WTC11 (cell line): ENCODE data around the gene TEKTIP1.

ENCODE experiments used
- JUN ChIP-seq: sonication (generic); formaldehyde crosslinking; IDR thresholded peaks from 2 replicates; pipeline ENCODE4 v1.8.0; 2023; ENCODE audit warnings: mild to moderate bottlenecking, missing genetic modification reagents
- TEAD4 ChIP-seq: sonication (generic); formaldehyde crosslinking; IDR thresholded peaks from 2 replicates; pipeline ENCODE4 v1.8.0; 2022; ENCODE audit warnings: mild to moderate bottlenecking, missing genetic modification reagents
- TF ChIP-seq, protein P1 (sequence below): fragments of 200-600 bp; IDR thresholded peaks from 2 replicates; pipeline ENCODE4 v1.8.0; 2022; ENCODE audit warnings: antibody characterized with exemption

DNA sequence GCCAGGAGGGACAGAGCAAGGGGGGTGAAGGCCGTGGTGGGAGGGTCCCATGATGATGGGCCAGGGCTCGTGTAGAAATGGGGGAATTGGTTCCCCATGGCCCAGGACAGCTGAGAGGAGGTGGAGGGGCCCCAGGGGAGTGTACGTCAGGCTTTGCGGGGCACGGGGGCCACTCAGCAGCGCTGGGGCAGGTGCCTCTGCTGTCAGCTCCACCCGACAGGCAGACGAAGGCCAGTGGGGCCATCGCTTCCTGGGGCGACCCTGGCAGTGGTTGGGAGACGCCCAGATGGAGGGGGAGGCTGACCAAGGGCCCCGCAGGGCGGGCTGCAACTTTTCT is 1.9 kb upstream of the TEKTIP1 start:
- TF ChIP-seq, protein P1, sequence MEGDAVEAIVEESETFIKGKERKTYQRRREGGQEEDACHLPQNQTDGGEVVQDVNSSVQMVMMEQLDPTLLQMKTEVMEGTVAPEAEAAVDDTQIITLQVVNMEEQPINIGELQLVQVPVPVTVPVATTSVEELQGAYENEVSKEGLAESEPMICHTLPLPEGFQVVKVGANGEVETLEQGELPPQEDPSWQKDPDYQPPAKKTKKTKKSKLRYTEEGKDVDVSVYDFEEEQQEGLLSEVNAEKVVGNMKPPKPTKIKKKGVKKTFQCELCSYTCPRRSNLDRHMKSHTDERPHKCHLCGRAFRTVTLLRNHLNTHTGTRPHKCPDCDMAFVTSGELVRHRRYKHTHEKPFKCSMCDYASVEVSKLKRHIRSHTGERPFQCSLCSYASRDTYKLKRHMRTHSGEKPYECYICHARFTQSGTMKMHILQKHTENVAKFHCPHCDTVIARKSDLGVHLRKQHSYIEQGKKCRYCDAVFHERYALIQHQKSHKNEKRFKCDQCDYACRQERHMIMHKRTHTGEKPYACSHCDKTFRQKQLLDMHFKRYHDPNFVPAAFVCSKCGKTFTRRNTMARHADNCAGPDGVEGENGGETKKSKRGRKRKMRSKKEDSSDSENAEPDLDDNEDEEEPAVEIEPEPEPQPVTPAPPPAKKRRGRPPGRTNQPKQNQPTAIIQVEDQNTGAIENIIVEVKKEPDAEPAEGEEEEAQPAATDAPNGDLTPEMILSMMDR: no peak
- TF ChIP-seq JUN (CRISPR knock-in tag) (no peak), TEAD4 (CRISPR knock-in tag) (no peak)
